Progenitor cell of endocrine pancreas (in vitro differentiated cells): Measurements from ENCODE around the gene ARMC7. TPM values are rescaled to one million over a fixed set of nuclear protein-coding genes. Genes with fewer than 3 reads are reported as not detected.
"Not testable (repeated sequence)": the region's sequence is repeated elsewhere in the genome, so short reads cannot be mapped to it uniquely, and the experiment has no call there.

ENCODE experiments used
- DNase-seq: peaks from one replicate; pipeline ENCODE4 v3.0.0; 2021; ENCODE audit warnings: low spot score; ENCODE audit not compliant: unreplicated experiment
- H3K27ac Mint-ChIP-seq: 2 replicates; pipeline ENCODE4 v1.8.0; 2021; ENCODE audit warnings: mild to moderate bottlenecking, moderate library complexity, mixed read lengths
- H3K27me3 Mint-ChIP-seq: 2 replicates; pipeline ENCODE4 v1.8.0; 2021; ENCODE audit warnings: mixed read lengths
- H3K36me3 Mint-ChIP-seq: 2 replicates; pipeline ENCODE4 v1.8.0; 2022; ENCODE audit warnings: mixed read lengths; ENCODE audit not compliant: insufficient read depth
- H3K4me1 Mint-ChIP-seq: 2 replicates; pipeline ENCODE4 v1.8.0; 2021; ENCODE audit warnings: low read depth, mixed read lengths
- H3K4me3 Mint-ChIP-seq: 2 replicates; pipeline ENCODE4 v1.8.0; 2021; ENCODE audit warnings: low read depth, mild to moderate bottlenecking, moderate library complexity, mixed read lengths
- H3K9me3 Mint-ChIP-seq: 2 replicates; pipeline ENCODE4 v1.8.0; 2021; ENCODE audit warnings: low read depth, mixed read lengths
- total RNA-seq: library from RNA; stranded (reverse); gene quantifications from 2 replicates; pipeline ENCODE4 v1.2.1, GENCODE V29; 2021
- TF ChIP-seq, protein P1 (sequence below): fragments of 200-600 bp; sonication (generic); IDR thresholded peaks from one replicate; pipeline ENCODE4 v1.5.0; 2021; ENCODE audit warnings: antibody characterized with exemption, mild to moderate bottlenecking; ENCODE audit not compliant: unreplicated experiment

ARMC7 gene
- total RNA-seq, 1 donor from 2014 or later, result 16.7 TPM

DNA sequence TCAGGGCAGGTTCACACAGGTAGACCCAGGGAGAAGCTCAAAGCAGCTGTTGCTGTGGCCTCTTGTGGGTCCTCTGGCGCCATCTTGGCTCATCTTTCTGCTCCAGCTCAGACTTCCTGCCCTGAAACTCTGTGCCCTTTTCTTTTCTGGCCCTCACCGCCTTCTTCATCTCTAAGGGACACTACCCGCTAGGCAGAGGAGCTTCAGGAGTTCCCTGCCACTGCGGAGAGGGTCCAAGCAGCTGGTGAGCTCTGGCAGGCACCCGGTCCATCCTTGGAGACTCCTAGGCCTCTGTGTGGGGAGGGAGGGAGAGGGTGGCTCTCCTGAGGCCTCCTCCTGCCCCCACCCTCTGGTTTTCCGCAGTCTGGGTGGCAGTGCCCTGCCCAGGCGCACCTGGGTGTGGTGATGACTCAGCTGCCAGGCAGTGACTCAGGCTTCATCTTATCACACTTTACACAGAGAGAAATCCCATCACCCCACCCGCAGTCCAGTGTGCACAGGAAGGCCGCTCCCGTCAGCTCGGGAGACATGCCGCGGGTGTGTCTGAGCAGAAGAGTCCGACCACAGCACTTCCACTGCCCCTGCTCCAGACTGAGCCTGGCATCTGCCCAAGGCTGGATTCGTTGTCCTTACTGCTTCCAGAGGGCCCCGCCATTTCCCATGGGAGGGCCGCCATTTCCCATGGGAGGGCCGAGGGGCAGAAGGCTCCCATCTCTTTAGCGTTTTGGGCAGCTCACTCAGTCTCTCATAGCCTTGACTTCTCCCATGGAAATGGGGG lies 14.5 kb downstream of the ARMC7 start:
- peak overlapping the region; percentile 45 for H3K27ac Mint-ChIP-seq
- no peak overlapping the region for H3K4me3 Mint-ChIP-seq
- no peaks in the 10 kb centered on the region for H3K4me1 Mint-ChIP-seq
- H3K9me3 Mint-ChIP-seq, result no peaks in the 10 kb centered on the region
- TF ChIP-seq, protein P1, sequence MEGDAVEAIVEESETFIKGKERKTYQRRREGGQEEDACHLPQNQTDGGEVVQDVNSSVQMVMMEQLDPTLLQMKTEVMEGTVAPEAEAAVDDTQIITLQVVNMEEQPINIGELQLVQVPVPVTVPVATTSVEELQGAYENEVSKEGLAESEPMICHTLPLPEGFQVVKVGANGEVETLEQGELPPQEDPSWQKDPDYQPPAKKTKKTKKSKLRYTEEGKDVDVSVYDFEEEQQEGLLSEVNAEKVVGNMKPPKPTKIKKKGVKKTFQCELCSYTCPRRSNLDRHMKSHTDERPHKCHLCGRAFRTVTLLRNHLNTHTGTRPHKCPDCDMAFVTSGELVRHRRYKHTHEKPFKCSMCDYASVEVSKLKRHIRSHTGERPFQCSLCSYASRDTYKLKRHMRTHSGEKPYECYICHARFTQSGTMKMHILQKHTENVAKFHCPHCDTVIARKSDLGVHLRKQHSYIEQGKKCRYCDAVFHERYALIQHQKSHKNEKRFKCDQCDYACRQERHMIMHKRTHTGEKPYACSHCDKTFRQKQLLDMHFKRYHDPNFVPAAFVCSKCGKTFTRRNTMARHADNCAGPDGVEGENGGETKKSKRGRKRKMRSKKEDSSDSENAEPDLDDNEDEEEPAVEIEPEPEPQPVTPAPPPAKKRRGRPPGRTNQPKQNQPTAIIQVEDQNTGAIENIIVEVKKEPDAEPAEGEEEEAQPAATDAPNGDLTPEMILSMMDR, result no peak
- no peaks in the 10 kb centered on the region for H3K27me3 Mint-ChIP-seq
- peaks cover 9% of the 10 kb centered on the region for H3K36me3 Mint-ChIP-seq
- DNase-seq, result no peak

DNA sequence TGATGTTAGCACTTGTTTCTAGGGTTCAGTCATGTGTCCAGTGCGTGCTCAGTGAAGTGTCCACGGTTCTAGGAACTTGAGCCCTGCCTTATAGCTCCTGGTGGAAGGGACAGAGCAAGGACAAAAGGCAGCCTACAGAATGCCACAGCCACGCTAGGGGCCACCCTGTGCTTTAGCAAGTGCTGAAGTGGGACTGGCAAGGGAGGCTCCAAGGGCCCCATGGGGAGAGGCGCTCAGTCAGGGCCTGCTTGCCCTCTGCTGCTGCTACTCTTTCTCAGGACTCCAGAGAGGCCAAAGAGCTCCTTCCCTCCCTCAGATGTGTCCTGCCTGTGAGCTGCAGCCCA lies 15.0 kb downstream of the ARMC7 start:
- no peak overlapping the region for H3K4me3 Mint-ChIP-seq
- H3K4me1 Mint-ChIP-seq, result no peaks in the 10 kb centered on the region
- no peaks in the 10 kb centered on the region for H3K27me3 Mint-ChIP-seq
- no peak overlapping the region for H3K27ac Mint-ChIP-seq
- DNase-seq, result no peak
- TF ChIP-seq, protein P1, result no peak
- no peaks in the 10 kb centered on the region for H3K9me3 Mint-ChIP-seq
- peaks cover 9% of the 10 kb centered on the region for H3K36me3 Mint-ChIP-seq

DNA sequence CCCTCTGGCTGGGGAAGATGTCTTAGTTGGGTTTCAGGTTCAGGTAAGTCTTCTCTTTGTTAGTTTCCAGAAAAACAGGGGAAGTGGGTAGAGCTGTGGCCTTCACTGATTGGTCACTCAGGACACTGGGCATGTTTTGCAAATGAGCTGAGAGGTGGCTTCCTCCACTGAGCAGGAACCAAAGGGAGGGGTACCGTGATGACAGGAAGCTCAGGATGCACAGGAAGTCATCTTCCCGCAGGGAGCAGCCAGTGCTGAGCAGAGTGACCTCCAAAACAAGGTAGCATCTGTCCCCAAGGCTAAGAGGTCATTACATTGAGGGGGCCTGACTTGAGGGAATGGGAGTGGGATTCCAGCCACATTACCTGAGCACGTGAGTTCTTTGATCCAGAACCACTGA lies 16.2 kb downstream of the ARMC7 start:
- no peaks in the 10 kb centered on the region for H3K27me3 Mint-ChIP-seq
- H3K36me3 Mint-ChIP-seq, result peaks cover 4% of the 10 kb centered on the region

DNA sequence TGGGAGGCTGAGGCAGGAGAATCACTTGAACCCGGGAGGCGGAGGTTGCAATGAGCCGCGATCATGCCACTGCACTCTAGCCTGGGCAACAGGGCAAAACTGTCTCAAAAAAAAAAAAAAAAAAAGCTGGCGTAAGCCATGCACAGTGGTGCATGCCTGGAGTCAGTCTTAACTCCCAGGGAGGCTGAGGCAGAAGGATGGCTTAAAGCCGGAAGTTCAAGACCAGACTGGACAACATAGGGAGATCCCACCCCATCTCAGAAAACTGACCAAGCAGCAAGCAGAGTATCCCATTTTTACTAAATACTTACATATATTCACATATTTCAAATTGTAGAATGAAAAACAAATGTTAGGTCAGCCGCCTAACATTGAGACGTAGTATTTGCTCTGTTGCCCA lies 17.2 kb downstream of the ARMC7 start:
- H3K4me1 Mint-ChIP-seq, result peaks cover 4% of the 10 kb centered on the region
- H3K27ac Mint-ChIP-seq, result no peak overlapping the region
- TF ChIP-seq, protein P1, result no peak
- no peak overlapping the region for H3K4me3 Mint-ChIP-seq
- H3K9me3 Mint-ChIP-seq, result no peaks in the 10 kb centered on the region
- no peaks in the 10 kb centered on the region for H3K27me3 Mint-ChIP-seq
- DNase-seq, result no peak
- H3K36me3 Mint-ChIP-seq, result peaks cover 3% of the 10 kb centered on the region

More for the DNA sequence above, 16.2 kb downstream of the ARMC7 start:
- H3K4me1 Mint-ChIP-seq, result peaks cover 4% of the 10 kb centered on the region
- H3K9me3 Mint-ChIP-seq, result no peaks in the 10 kb centered on the region
- no peak overlapping the region for H3K27ac Mint-ChIP-seq
- H3K4me3 Mint-ChIP-seq, result no peak overlapping the region
- TF ChIP-seq, protein P1, result no peak
- DNase-seq, result no peak

DNA sequence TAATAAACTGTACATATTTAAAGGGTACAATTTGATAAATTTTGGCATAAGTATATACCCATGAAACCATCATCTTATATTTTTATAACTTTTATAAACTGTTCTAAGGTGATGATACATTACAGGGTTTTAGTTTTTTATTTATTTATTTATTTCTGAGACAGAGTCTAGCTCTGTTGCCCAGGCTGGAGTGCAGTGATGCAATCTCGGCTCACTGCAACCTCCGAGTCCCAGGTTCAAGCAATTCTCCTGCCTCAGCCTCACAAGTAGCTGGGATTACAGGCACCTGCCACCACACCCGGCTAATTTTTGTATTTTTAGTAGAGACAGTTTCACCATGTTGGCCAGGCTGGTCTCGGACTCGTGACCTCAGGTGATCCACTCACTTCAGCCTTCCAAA lies 18.2 kb downstream of the ARMC7 start:
- H3K36me3 Mint-ChIP-seq, DNase-seq, H3K9me3 Mint-ChIP-seq, H3K4me1 Mint-ChIP-seq, H3K27ac Mint-ChIP-seq, H3K27me3 Mint-ChIP-seq: not testable (repeated sequence)
- peak overlapping the region; percentile 40 for H3K4me3 Mint-ChIP-seq
